ENCODE measurements around the gene ARIH2.

- no peak for TF ChIP-seq POLR2AphosphoS5 (IDR thresholded peaks at IDR 0.05; ENCODE audit: low read depth, low read length)
- TF ChIP-seq, protein P1, sequence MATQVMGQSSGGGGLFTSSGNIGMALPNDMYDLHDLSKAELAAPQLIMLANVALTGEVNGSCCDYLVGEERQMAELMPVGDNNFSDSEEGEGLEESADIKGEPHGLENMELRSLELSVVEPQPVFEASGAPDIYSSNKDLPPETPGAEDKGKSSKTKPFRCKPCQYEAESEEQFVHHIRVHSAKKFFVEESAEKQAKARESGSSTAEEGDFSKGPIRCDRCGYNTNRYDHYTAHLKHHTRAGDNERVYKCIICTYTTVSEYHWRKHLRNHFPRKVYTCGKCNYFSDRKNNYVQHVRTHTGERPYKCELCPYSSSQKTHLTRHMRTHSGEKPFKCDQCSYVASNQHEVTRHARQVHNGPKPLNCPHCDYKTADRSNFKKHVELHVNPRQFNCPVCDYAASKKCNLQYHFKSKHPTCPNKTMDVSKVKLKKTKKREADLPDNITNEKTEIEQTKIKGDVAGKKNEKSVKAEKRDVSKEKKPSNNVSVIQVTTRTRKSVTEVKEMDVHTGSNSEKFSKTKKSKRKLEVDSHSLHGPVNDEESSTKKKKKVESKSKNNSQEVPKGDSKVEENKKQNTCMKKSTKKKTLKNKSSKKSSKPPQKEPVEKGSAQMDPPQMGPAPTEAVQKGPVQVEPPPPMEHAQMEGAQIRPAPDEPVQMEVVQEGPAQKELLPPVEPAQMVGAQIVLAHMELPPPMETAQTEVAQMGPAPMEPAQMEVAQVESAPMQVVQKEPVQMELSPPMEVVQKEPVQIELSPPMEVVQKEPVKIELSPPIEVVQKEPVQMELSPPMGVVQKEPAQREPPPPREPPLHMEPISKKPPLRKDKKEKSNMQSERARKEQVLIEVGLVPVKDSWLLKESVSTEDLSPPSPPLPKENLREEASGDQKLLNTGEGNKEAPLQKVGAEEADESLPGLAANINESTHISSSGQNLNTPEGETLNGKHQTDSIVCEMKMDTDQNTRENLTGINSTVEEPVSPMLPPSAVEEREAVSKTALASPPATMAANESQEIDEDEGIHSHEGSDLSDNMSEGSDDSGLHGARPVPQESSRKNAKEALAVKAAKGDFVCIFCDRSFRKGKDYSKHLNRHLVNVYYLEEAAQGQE (IDR thresholded peaks at IDR 0.05; ENCODE audit: insufficient read depth in 1 of 2, low read depth in 2 of 2, low read length in 2 of 2), result no peak
These were observed 32.9 kb upstream of the ARIH2 start for GRCh38 chr3:48885753-48886152.
